MM.1S (cell line): Measurements from ENCODE around the gene HPCAL1.

Source experiments
- CTCF ChIP-seq: fragments of 300-600 bp; sonication (generic); IDR thresholded peaks from 2 replicates; pipeline ENCODE4 v1.5.1; 2016; ENCODE audit warnings: antibody characterized with exemption, low read length, mixed read lengths
- EZH2phosphoT487 ChIP-seq: fragments of 300-600 bp; sonication (generic); IDR thresholded peaks from 2 replicates; pipeline ENCODE4 v1.6.1; 2018; ENCODE audit warnings: antibody characterized with exemption, low read length

DNA sequence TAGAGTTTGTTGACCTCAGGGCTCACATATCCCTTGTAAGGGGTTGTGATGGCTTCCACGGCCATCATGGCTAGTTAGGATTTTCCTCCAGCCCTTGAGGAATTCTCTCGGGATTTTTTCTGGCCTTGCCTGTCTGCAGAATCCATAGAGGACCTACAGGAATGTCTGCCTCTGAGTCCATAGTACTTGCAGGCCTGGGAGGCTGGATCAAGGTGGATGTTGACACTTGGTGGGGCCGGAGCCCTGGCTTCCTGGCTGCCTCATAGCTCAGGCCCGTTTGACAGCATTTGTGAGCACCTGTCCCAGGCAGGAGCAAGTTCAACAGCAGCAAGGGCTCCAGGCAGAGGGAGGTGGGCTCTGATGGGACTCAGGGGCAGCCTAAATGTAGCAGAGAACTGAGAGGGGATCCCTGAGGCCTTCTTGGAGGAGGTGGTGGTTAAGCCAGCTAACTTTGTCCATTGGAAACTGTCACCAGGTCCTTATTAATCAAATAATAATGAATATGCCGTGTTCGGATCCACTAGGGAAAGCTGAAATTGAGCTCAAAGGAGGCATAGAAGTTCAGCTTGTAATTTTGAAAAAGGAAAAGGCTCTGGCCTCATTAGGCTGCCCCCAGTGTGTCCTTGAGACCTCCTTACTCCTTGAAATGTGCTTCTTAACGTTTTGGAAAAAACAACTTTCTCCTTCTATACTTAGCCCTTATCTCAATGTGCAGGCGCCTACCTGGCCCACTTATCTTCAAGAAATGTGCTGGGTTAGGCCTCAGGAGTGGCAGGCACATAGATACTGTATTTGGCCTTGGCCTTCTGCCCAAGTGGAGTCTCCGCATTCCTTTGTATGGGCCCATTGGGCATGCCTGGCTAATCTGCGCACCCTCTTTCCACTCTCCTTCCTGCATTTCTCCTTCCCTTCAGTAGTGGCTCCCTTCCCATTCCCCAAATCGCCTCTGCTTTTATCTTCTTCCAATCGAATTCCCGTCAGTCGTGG lies 66.9 kb downstream of the HPCAL1 start:
- TF ChIP-seq CTCF (no peak), EZH2phosphoT487 (no peak)
